ENCODE results near the gene COL4A5. TPM values are rescaled to one million over a fixed set of nuclear protein-coding genes. Genes with fewer than 3 reads are reported as not detected.

Gene COL4A5
- total RNA-seq, 1 experiment from 2014 or later: 51.3 TPM

- H4K8ac ChIP-seq (replicated peaks; ENCODE audit: insufficient read length, low read depth, low read length): no peak overlapping the region
- H3K9ac ChIP-seq (ENCODE audit: extremely low read depth, insufficient read length, low read length): no peak overlapping the region
- H3K79me2 ChIP-seq (ENCODE audit: insufficient read depth, low read length): no peaks in the 10 kb centered on the region
- no peak overlapping the region for H3K56ac ChIP-seq (ENCODE audit: insufficient read length, low read depth, low read length)
- no peak overlapping the region for H3K14ac ChIP-seq (ENCODE audit: insufficient read depth, low read length)
- no peaks in the 10 kb centered on the region for H3K79me1 ChIP-seq (ENCODE audit: insufficient read depth, low read depth, low read length, poor library complexity, severe bottlenecking)
- no peak overlapping the region for H2BK20ac ChIP-seq (ENCODE audit: low read depth, low read length, poor library complexity, severe bottlenecking)
- Mint-ChIP-seq H3K27ac (no peak overlapping the region; a peak in 1 of 7 replicates), H3K4me1 (peaks cover 47 to 54% of the 10 kb centered on the region in 2 experiments), H3K9me3 (peaks cover 19 to 22% of the 10 kb centered on the region in 2 experiments), H3K4me3 (peak overlapping the region; percentile 79 to 84), H3K36me3 (ENCODE audit: insufficient read depth in 1 of 3, low read depth in 3 of 3) (peaks cover 11 to 22% (median 16%) of the 10 kb centered on the region in 3 experiments), H3K27me3 (ENCODE audit: low read depth) (peaks cover 47% of the 10 kb centered on the region)
- H4K5ac ChIP-seq (ENCODE audit: insufficient read length, low read depth, low read length): no peak overlapping the region
- no peak overlapping the region for H3K18ac ChIP-seq (ENCODE audit: insufficient read length, low read depth, low read length)
- peaks cover 16% of the 10 kb centered on the region for H3K27me3 ChIP-seq (ENCODE audit: insufficient read depth, low read length)
- H3K4me1 ChIP-seq (ENCODE audit: insufficient read depth, low read length): peaks cover 6% of the 10 kb centered on the region
- DNase-seq: no peak
- WGBS (ENCODE audit: extremely low coverage, insufficient read length, low lambda C conversion rate): no CpG with 5 or more reads among the region's 7 CpGs
- H2AK5ac ChIP-seq (ENCODE audit: insufficient read length, low read length): no peak overlapping the region
- no peak overlapping the region for H2AFZ ChIP-seq (ENCODE audit: low read length)
- H3K4ac ChIP-seq (ENCODE audit: low read depth, low read length): no peak overlapping the region
- no peak overlapping the region for H3K23ac ChIP-seq (ENCODE audit: insufficient read length, low read depth, low read length)
- no peak overlapping the region for H2BK120ac ChIP-seq (ENCODE audit: low read depth, low read length, poor library complexity, severe bottlenecking)
- no peaks in the 10 kb centered on the region for H3K9me3 ChIP-seq (ENCODE audit: control insufficient read depth, low read depth, low read length)
- peak overlapping the region; percentile 26 for H3K4me2 ChIP-seq (ENCODE audit: insufficient read depth, insufficient read length, low read length)
- H4K91ac ChIP-seq (ENCODE audit: insufficient read length, low read depth, low read length): no peak overlapping the region
- no peak overlapping the region for H2BK12ac ChIP-seq (ENCODE audit: insufficient read length, low read depth, low read length)
- TF ChIP-seq, protein P1, sequence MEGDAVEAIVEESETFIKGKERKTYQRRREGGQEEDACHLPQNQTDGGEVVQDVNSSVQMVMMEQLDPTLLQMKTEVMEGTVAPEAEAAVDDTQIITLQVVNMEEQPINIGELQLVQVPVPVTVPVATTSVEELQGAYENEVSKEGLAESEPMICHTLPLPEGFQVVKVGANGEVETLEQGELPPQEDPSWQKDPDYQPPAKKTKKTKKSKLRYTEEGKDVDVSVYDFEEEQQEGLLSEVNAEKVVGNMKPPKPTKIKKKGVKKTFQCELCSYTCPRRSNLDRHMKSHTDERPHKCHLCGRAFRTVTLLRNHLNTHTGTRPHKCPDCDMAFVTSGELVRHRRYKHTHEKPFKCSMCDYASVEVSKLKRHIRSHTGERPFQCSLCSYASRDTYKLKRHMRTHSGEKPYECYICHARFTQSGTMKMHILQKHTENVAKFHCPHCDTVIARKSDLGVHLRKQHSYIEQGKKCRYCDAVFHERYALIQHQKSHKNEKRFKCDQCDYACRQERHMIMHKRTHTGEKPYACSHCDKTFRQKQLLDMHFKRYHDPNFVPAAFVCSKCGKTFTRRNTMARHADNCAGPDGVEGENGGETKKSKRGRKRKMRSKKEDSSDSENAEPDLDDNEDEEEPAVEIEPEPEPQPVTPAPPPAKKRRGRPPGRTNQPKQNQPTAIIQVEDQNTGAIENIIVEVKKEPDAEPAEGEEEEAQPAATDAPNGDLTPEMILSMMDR (conservative IDR thresholded peaks at IDR 0.05): no peak
- no peaks in the 10 kb centered on the region for H4K20me1 ChIP-seq (ENCODE audit: control insufficient read depth, insufficient read depth, insufficient read length)
- H2BK5ac ChIP-seq (ENCODE audit: insufficient read length, low read length): no peak overlapping the region
- no peak overlapping the region for H3T11ph ChIP-seq (ENCODE audit: low read length)
- no peak overlapping the region for H3K27ac ChIP-seq (ENCODE audit: insufficient read length, low read depth, low read length)
- H2BK15ac ChIP-seq (ENCODE audit: low read depth, low read length): no peak overlapping the region
- H3K23me2 ChIP-seq (ENCODE audit: insufficient read length, low read depth, low read length, poor library complexity, severe bottlenecking): peaks cover 33% of the 10 kb centered on the region
Measured at GRCh38 chrX:108734426-108734825, 294.8 kb downstream of the COL4A5 start.

All from H9 (cell line).